Epithelial cell of proximal tubule (primary cell): ENCODE data around the gene OR52N5. TPM values are rescaled to one million over a fixed set of nuclear protein-coding genes. Genes with fewer than 3 reads are reported as not detected.
A peak's percentile ranks its signal among the peaks of the same experiment; 100 is the strongest.

Source experiments
- DNase-seq: peaks from one replicate; pipeline ENCODE4 v3.0.0-alpha.2; 2011; ENCODE audit warnings: low read depth
- H3K4me3 ChIP-seq: 2 replicates; pipeline ENCODE4 v1.5.1; 2011; ENCODE audit warnings: low read depth, mild to moderate bottlenecking, low read length
- CTCF ChIP-seq: conservative IDR thresholded peaks from 2 replicates; pipeline ENCODE4 v1.5.1; 2012; ENCODE audit warnings: low read depth, mild to moderate bottlenecking, low read length
- total RNA-seq: library from RNA; depleted of rRNA; stranded (reverse); fragments of >200 nt; gene quantifications from 2 replicates; pipeline ENCODE4 v1.2.3, GENCODE V29; 2015

The OR52N5 gene
- total RNA-seq, 1 donor from 2014 or later: not detected

- H3K4me3 ChIP-seq: peak within 1 kb of the TSS; percentile 51
- DNase-seq: peak; percentile 16
- TF ChIP-seq CTCF: peak; percentile 90
Observed at GRCh38 chr11:5808500-5809121, 25.5 kb upstream of the OR52N5 start, which contains the start of gene OR52N2. OR52N2 (plus strand) TSS chr11:5808924; CDS start chr11:5820336, 11,412 bp downstream.

- no peak overlapping the region for H3K4me3 ChIP-seq
- no peak for DNase-seq
- no peak for TF ChIP-seq CTCF
Observed at GRCh38 chr11:5807580-5807979, 24.4 kb upstream of the OR52N5 start.

- H3K4me3 ChIP-seq: no peak overlapping the region
- no peak for DNase-seq
- TF ChIP-seq CTCF: no peak
Observed at GRCh38 chr11:5803982-5804381, 20.8 kb upstream of the OR52N5 start.

- no peak for DNase-seq
- no peak overlapping the region for H3K4me3 ChIP-seq
- TF ChIP-seq CTCF: no peak
Observed at GRCh38 chr11:5796541-5796940, 13.4 kb upstream of the OR52N5 start.

GRCh38 chr11:5791165-5791564 lies 8.0 kb upstream of the OR52N5 start, which contains the start of gene OR52N1:
OR52N1 (minus strand) TSS chr11:5791265; CDS start chr11:5788816, 2,449 bp downstream.
- H3K4me3 ChIP-seq: no peak within 1 kb of the TSS
- no peak for TF ChIP-seq CTCF
- no peak for DNase-seq

GRCh38 chr11:5767056-5767455 lies 16.1 kb downstream of the OR52N5 start:
- no peak for DNase-seq
- no peak overlapping the region for H3K4me3 ChIP-seq
- TF ChIP-seq CTCF: no peak

- no peak for DNase-seq
- H3K4me3 ChIP-seq: no peak within 1 kb of the TSS
- TF ChIP-seq CTCF: no peak
Observed at GRCh38 chr11:5753943-5754342, 29.2 kb downstream of the OR52N5 start, which contains the start of gene OR52N4. OR52N4 (plus strand) TSS chr11:5754243; CDS start chr11:5754741, 498 bp downstream.
